Breast epithelium (tissue), 4 donors: ENCODE data around the gene TINCR. TPM values are rescaled to one million over a fixed set of nuclear protein-coding genes. Genes with fewer than 3 reads are reported as not detected.
"Not testable (repeated sequence)": the region's sequence is repeated elsewhere in the genome, so short reads cannot be mapped to it uniquely, and the experiment has no call there.

Experiments used
- DNase-seq, 2 donors: peaks; one replicate each; pipeline ENCODE4 v3.0.0-alpha.2; 2019; ENCODE audit warnings: low spot score in 2 of 2
- H3K27ac ChIP-seq, 2 donors: fragments of 200-600 bp; sonication (generic) in 1 of 2; one replicate each; pipeline ENCODE4 v1.5.1; 2016 to 2019; ENCODE audit warnings: mild to moderate bottlenecking in 1 of 2
- H3K27me3 ChIP-seq, 2 donors: fragments of 200-600 bp; sonication (generic) in 1 of 2; one replicate each; pipeline versions ENCODE4 v1.5.1 to v1.6.0; 2017 to 2019; ENCODE audit warnings: control low read depth in 1 of 2, mild to moderate bottlenecking in 1 of 2
- H3K36me3 ChIP-seq: fragments of 200-600 bp; one replicate; pipeline ENCODE4 v1.5.1; 2019
- H3K4me1 ChIP-seq, 2 donors: fragments of 200-600 bp; sonication (generic); one replicate each; pipeline ENCODE4 v1.5.1; 2016 to 2019; ENCODE audit warnings: control low read depth in 1 of 2
- H3K4me3 ChIP-seq, 3 donors: fragments of 200-600 bp; sonication (generic); 1 replicate in 2 of 3; 2 replicates in 1 of 3; pipeline ENCODE4 v1.5.1; 2016 to 2019; ENCODE audit warnings: mild to moderate bottlenecking in 3 of 3, moderate library complexity in 2 of 3
- H3K9me3 ChIP-seq, 2 donors: fragments of 200-600 bp; sonication (generic) in 1 of 2; one replicate each; pipeline ENCODE4 v1.5.1; 2016 to 2019; ENCODE audit warnings: control low read depth in 1 of 2
- CTCF ChIP-seq, 3 donors: fragments of 450-650 bp; IDR thresholded peaks; one replicate each; pipeline ENCODE4 v1.5.1; 2016 to 2017; ENCODE audit warnings: antibody characterized with exemption in 3 of 3, mild to moderate bottlenecking in 3 of 3, moderate library complexity in 3 of 3
- POLR2A ChIP-seq: fragments of 450-650 bp; IDR thresholded peaks from one replicate; pipeline ENCODE4 v1.6.1; 2016; ENCODE audit warnings: antibody characterized with exemption, mild to moderate bottlenecking, moderate library complexity
- POLR2AphosphoS5 ChIP-seq, 3 donors: sonication (generic); formaldehyde crosslinking; IDR thresholded peaks; one replicate each; pipeline ENCODE4 v1.6.1; 2017; ENCODE audit warnings: antibody characterized with exemption in 3 of 3
- intact Hi-C: fragments of 100-400 bp; cut with DNase I; formaldehyde crosslinking; loops from one replicate; pipeline ENCODE4 v1.15.1; 2023; ENCODE audit warnings: low total_unique reads
- total RNA-seq, 3 donors: library from RNA; depleted of rRNA; stranded (reverse); fragments of >200 nt; gene quantifications; one replicate each; pipeline ENCODE4 v1.1.0, GENCODE V29; 2016

Gene TINCR
- total RNA-seq, 3 donors from 2014 or later, result 1.1 to 11.7 (median 1.3) TPM

DNA sequence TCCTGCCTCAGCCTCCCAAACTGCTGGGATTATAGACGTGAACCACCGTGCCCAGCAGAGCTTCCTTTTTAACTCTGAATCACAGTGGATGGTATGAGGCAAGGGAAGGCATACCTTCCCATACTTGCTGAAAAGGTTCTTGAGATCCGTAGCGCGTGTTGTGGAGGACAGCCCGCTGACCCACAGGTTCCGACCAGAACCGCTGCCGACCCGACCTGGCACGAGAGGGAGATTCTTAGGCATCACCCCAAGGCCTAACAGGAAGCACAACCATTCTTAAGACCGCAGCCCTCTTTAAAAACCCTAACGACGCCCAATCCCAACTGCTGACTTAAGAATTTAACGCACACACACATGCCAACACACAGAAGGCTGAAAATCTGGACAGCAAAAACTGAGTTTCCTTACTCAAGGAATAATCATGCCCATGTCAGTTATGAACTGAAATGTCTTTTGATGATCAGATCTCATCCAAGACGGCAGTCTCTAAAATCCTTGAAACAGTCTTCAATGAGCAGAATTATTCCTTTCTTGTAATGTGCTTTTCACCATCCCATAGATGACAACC lies 42.2 kb upstream of the TINCR start:
- intact Hi-C loops, result no loop called here
- H3K36me3 ChIP-seq, result peaks cover 8% of the 10 kb centered on the region
- H3K4me1 ChIP-seq, result no peaks in the 10 kb centered on the region
- H3K27me3 ChIP-seq, result no peaks in the 10 kb centered on the region
- no peak overlapping the region for H3K4me3 ChIP-seq
- DNase-seq, result no peak
- H3K27ac ChIP-seq, result no peak overlapping the region
- TF ChIP-seq POLR2AphosphoS5 (IDR thresholded peaks at IDR 0.05) (no peak), CTCF (IDR thresholded peaks at IDR 0.05) (no peak), POLR2A (no peak)
- H3K9me3 ChIP-seq, result no peaks in the 10 kb centered on the region

DNA sequence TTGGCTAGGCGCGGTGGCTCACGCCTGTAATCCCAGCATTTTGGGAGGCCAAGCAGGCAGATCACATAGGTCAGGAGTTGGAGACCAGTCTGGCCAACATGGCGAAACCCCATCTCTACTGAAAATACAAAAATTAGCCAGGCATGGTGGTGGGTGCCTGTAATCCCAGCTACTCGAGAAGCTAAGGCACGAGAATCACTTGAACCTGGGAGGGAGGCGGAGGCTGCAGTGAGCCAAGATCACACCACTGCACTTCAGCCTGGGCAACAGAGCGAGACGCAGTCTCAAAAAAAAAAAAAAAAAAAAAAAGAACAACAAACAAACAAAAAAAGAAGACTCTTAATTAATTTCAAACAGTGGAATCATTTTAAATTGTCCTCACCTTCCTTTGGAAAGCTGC lies 41.0 kb upstream of the TINCR start:
- intact Hi-C loops, result not testable (repeated sequence)
- H3K27ac ChIP-seq, result peak overlapping the region in 1 of 2 donors; percentile 76

DNA sequence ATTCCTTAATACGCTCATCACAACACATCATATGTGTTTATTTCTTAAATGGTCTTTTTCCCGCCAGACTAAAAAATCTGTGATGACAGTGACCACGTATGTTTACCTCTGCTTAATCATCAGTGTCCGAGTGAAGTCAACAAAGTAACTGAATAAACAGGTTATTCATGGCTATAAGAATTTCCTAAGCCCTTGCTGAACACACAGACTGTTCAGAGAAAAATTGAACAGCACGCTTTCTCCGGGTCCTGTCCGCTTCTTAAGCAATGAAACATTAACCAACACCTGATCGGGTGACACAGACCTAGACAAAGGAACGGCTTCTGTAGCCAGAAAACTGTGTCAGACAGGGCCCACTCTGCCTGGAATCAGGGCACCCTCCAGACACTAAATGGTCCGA lies 40.5 kb upstream of the TINCR start:
- intact Hi-C loops, result no loop called here
- Histone ChIP-seq H3K27ac (peak overlapping the region in 1 of 2 donors; percentile 76), H3K4me1 (no peaks in the 10 kb centered on the region), H3K4me3 (no peak overlapping the region), H3K36me3 (peaks cover 14% of the 10 kb centered on the region), H3K9me3 (no peaks in the 10 kb centered on the region), H3K27me3 (no peaks in the 10 kb centered on the region)
- TF ChIP-seq CTCF (IDR thresholded peaks at IDR 0.05), result no peak
- TF ChIP-seq POLR2AphosphoS5 (IDR thresholded peaks at IDR 0.05), result no peak
- TF ChIP-seq POLR2A, result no peak
- DNase-seq, result no peak

More for the DNA sequence above, 41.0 kb upstream of the TINCR start:
- not testable (repeated sequence) for H3K4me1 ChIP-seq, H3K27me3 ChIP-seq, DNase-seq, H3K4me3 ChIP-seq, H3K9me3 ChIP-seq
- peaks cover 14% of the 10 kb centered on the region for H3K36me3 ChIP-seq

DNA sequence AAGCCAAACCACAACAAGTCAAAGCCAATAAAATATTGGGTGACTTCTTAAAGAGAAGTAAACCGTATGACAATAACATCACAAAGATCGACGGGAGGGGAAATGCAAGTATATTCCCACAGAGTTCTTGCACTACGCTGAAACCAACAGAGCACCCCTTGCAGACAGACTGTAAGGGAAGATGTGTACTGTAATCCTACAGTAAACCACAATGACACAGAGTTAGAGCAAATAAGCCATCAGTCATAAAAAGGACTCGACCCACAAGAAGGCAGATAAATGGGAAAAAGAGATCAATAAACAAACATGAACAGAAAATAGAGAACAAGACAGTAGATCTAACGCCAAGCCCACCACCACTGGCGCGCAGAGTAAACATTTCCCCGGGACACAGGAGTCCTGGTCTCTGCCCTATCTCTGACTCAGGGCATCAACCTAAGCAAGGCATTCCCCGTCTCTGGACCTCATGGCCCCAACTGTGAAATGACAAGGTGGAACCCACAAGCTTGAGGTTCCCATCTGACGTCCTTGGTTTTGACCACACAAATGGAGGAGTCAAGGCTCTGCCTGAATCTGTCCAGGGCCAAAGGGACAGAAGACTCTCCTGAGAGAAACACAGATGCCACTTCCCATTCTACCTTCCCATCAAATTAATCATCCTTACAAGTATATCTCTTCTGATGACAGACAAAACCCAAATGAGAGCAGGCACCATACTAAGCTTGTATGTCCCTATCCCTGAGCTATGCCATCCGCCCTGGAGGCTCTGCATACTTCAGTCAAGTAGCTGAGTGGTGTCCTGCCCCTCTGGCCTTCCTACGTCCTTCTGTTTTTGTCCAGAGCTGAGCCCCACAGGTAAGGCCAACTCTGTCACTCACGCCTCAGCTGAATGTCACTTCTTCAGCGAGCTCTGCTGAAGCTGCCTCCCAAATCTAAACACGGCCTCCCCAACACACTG lies 39.8 kb upstream of the TINCR start:
- Histone ChIP-seq H3K4me3 (no peak overlapping the region), H3K9me3 (no peaks in the 10 kb centered on the region), H3K27me3 (no peaks in the 10 kb centered on the region), H3K36me3 (peaks cover 14% of the 10 kb centered on the region), H3K27ac (peak overlapping the region in 1 of 2 donors; percentile 32), H3K4me1 (no peaks in the 10 kb centered on the region)
- intact Hi-C loops, result no loop called here
- DNase-seq, result no peak
- no peak for TF ChIP-seq POLR2AphosphoS5 (IDR thresholded peaks at IDR 0.05)
- TF ChIP-seq CTCF (IDR thresholded peaks at IDR 0.05), result no peak
- TF ChIP-seq POLR2A, result no peak

DNA sequence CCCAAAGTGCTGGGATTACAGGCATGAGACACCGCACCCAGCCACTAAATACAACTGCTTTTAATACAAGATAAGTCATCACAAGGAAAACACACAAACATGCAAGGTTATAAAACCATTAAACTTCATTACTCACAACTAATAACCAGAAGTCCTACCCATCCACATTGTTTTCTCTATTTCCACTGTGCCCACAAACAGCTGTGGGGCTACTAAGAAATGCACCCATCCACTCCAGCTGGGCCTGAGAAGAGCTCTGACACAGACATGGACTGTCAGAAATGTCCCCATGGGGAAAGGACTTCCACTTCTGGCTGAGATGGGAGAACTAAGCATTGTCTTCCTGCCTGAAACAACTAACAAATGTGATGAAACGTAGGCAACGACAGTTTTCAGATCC lies 37.6 kb upstream of the TINCR start:
- no peak for DNase-seq
- Histone ChIP-seq H3K27me3 (no peaks in the 10 kb centered on the region), H3K36me3 (peaks cover 14% of the 10 kb centered on the region), H3K27ac (no peak overlapping the region), H3K4me3 (no peak overlapping the region), H3K9me3 (no peaks in the 10 kb centered on the region), H3K4me1 (no peaks in the 10 kb centered on the region)
- intact Hi-C loops, result no loop called here
- TF ChIP-seq CTCF (IDR thresholded peaks at IDR 0.05) (no peak), POLR2AphosphoS5 (IDR thresholded peaks at IDR 0.05) (no peak)
